Stomach smooth muscle (tissue), 2 donors: Measurements from ENCODE around the gene ASCL1.

Source experiments
- H3K27ac ChIP-seq: one replicate; pipeline ENCODE4 v1.7.0; 2013; ENCODE audit warnings: mild to moderate bottlenecking, low read length, inconsistent platforms
- H3K27me3 ChIP-seq, 2 donors: one replicate each; pipeline ENCODE4 v1.7.0; 2013; ENCODE audit warnings: low read length in 2 of 2; ENCODE audit not compliant: insufficient read depth in 2 of 2, control insufficient read depth in 1 of 2
- H3K36me3 ChIP-seq, 2 donors: one replicate each; pipeline ENCODE4 v1.7.0; 2013; ENCODE audit warnings: low read length in 2 of 2; ENCODE audit not compliant: control insufficient read depth in 2 of 2, insufficient read depth in 2 of 2
- H3K4me1 ChIP-seq: one replicate; pipeline ENCODE4 v1.7.0; 2013; ENCODE audit warnings: low read length; ENCODE audit not compliant: control insufficient read depth, insufficient read depth
- H3K4me3 ChIP-seq, 2 donors: one replicate each; pipeline ENCODE4 v1.7.0; 2013; ENCODE audit warnings: low read length in 2 of 2
- H3K9ac ChIP-seq, 2 donors: one replicate each; pipeline ENCODE4 v1.7.0; 2013; ENCODE audit warnings: low read length in 2 of 2, mild to moderate bottlenecking in 1 of 2
- H3K9me3 ChIP-seq, 2 donors: one replicate each; pipeline ENCODE4 v1.7.0; 2013; ENCODE audit warnings: low read length in 2 of 2; ENCODE audit not compliant: control insufficient read depth in 2 of 2
- donor health status: healthy.
- donor health status: Pancreatic carcinoma.

ASCL1 gene

DNA sequence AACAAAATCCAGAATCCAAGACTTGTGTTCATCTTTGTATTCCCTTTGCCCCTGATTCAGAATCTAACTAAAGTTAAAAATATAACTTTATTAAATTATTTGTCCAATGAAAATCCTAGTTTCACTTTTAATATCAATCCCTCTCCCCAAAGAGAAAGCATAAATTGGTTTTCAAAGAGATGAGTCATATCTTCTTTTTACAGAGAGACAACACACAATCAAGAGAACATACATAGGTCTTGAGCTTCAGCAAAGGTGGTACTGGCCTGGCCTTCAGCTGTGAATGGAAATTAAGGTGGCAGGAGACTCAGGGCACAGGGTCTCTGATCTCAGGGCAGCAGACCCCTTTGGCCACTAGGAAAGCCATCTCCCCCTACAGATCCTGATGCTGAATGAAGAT lies 4.3 kb upstream of the ASCL1 start:
- H3K9ac ChIP-seq = no peak overlapping the region
- no peaks in the 10 kb centered on the region for H3K9me3 ChIP-seq
- no peak overlapping the region for H3K27ac ChIP-seq
- H3K4me3 ChIP-seq = no peak overlapping the region
- no peaks in the 10 kb centered on the region for H3K36me3 ChIP-seq
- peaks cover 52 to 58% of the 10 kb centered on the region in 2 donors for H3K27me3 ChIP-seq
- H3K4me1 ChIP-seq = no peaks in the 10 kb centered on the region

GRCh38 chr12:102954134-102954533 lies 3.3 kb upstream of the ASCL1 start:
- no peaks in the 10 kb centered on the region for H3K4me1 ChIP-seq
- H3K27ac ChIP-seq = no peak overlapping the region
- H3K9ac ChIP-seq = no peak overlapping the region
- no peaks in the 10 kb centered on the region for H3K9me3 ChIP-seq
- H3K4me3 ChIP-seq = no peak overlapping the region
- peaks cover 57 to 61% of the 10 kb centered on the region in 2 donors for H3K27me3 ChIP-seq
- no peaks in the 10 kb centered on the region for H3K36me3 ChIP-seq

DNA sequence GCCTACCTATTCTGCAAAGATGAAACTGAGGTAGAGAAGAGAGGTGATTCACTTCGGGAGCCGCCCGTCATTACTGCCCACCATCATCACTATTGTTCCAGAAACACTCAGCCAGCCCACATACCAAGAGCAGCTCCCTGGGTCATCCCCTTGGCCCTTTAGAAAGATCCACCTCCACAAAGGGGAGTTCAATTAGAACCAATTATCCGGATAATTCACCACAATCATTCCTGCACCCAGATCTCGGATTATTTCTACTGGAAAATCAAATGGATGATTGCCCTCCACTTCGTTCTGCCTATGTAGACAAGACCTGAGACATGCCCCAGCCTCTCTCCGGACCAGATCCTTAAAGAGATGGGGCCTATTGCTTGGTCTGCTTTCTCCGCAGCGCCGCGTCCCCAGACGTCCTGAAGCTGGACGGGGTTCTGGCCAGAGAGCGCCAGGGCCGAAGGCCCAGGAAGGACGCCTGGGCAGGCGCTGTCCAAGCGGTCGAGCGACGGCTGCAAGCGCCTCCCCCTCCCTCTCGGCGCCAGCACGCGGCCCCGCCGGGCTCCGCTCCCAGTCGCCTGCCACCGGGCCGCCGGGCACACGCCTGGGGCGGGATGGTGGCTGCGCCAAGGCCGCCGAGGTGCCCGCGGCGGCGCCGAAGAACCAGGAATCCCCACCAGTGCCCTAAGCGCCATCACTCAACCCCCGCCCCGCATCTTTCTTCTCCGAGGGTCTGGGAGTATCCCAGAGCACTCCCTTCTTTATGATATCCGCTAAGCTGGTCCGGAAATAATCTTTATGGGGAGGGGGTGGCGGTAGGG lies 1.3 kb upstream of the ASCL1 start:
- H3K9me3 ChIP-seq = no peaks in the 10 kb centered on the region
- H3K27ac ChIP-seq = no peak overlapping the region
- no peaks in the 10 kb centered on the region for H3K4me1 ChIP-seq
- peaks cover 50 to 69% of the 10 kb centered on the region in 2 donors for H3K27me3 ChIP-seq
- peak overlapping the region in 1 of 2 donors; percentile 16 for H3K4me3 ChIP-seq
- H3K36me3 ChIP-seq = no peaks in the 10 kb centered on the region
- no peak overlapping the region for H3K9ac ChIP-seq

DNA sequence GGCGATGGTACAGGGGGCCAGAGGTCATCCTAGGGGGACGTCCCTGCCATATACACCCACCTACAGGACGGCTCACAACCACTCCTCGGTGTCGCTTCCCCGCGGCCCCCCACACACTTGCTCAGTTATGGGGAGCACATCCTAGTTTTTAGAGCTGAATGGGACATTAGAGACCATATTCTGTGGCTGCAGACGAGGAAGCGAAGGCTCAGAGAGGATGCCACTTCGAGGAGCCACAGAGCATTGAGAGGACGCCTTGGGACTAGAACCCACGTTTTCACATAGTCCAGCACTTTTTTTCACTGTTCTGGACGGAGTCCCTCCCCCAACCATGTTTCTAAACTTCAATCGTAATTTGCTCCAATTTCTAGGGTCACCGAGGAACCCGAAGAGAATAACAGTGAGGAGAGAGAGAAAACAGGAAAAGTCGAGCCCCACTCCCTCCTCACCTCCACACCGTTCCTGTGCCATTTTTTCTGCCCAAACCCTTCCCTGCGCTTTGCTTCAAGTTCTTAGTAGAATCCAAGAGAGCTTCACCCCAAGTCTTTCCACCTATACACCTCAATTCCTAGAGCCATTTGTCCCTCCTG lies 641 bp upstream of the ASCL1 start:
- Histone ChIP-seq H3K36me3 (no peaks in the 10 kb centered on the region), H3K9me3 (no peaks in the 10 kb centered on the region), H3K4me3 (no peak overlapping the region), H3K27me3 (peaks cover 54 to 72% of the 10 kb centered on the region in 2 donors), H3K9ac (no peak overlapping the region), H3K4me1 (no peaks in the 10 kb centered on the region), H3K27ac (no peak overlapping the region)

DNA sequence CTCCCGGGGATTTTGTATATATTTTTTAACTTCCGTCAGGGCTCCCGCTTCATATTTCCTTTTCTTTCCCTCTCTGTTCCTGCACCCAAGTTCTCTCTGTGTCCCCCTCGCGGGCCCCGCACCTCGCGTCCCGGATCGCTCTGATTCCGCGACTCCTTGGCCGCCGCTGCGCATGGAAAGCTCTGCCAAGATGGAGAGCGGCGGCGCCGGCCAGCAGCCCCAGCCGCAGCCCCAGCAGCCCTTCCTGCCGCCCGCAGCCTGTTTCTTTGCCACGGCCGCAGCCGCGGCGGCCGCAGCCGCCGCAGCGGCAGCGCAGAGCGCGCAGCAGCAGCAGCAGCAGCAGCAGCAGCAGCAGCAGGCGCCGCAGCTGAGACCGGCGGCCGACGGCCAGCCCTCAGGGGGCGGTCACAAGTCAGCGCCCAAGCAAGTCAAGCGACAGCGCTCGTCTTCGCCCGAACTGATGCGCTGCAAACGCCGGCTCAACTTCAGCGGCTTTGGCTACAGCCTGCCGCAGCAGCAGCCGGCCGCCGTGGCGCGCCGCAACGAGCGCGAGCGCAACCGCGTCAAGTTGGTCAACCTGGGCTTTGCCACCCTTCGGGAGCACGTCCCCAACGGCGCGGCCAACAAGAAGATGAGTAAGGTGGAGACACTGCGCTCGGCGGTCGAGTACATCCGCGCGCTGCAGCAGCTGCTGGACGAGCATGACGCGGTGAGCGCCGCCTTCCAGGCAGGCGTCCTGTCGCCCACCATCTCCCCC lies 777 bp downstream of the ASCL1 start:
- H3K27ac ChIP-seq = no peak overlapping the region
- H3K36me3 ChIP-seq = no peaks in the 10 kb centered on the region
- peak overlapping the region; percentile 49 to 55 for H3K4me3 ChIP-seq
- H3K4me1 ChIP-seq = no peaks in the 10 kb centered on the region
- no peak overlapping the region for H3K9ac ChIP-seq
- H3K27me3 ChIP-seq = peaks cover 63 to 78% of the 10 kb centered on the region in 2 donors
- peaks cover 0 to under 1% of the 10 kb centered on the region in 2 donors for H3K9me3 ChIP-seq

GRCh38 chr12:102958830-102959176 lies 1.3 kb downstream of the ASCL1 start:
- Histone ChIP-seq H3K4me3 (peak overlapping the region; percentile 42 to 55), H3K4me1 (no peaks in the 10 kb centered on the region), H3K36me3 (no peaks in the 10 kb centered on the region), H3K27ac (no peak overlapping the region), H3K9me3 (peaks cover 4 to 6% of the 10 kb centered on the region in 2 donors), H3K27me3 (peaks cover 64 to 83% of the 10 kb centered on the region in 2 donors), H3K9ac (no peak overlapping the region)

DNA sequence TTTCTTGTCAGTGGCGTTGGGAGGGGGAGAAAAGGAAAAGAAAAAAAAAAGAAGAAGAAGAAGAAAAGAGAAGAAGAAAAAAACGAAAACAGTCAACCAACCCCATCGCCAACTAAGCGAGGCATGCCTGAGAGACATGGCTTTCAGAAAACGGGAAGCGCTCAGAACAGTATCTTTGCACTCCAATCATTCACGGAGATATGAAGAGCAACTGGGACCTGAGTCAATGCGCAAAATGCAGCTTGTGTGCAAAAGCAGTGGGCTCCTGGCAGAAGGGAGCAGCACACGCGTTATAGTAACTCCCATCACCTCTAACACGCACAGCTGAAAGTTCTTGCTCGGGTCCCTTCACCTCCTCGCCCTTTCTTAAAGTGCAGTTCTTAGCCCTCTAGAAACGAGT lies 1.9 kb downstream of the ASCL1 start:
- Histone ChIP-seq H3K4me3 (no peak overlapping the region), H3K36me3 (no peaks in the 10 kb centered on the region), H3K9ac (no peak overlapping the region), H3K27me3 (peaks cover 61 to 86% of the 10 kb centered on the region in 2 donors), H3K4me1 (no peaks in the 10 kb centered on the region), H3K27ac (no peak overlapping the region), H3K9me3 (peaks cover 5 to 8% of the 10 kb centered on the region in 2 donors)

- no peaks in the 10 kb centered on the region for H3K36me3 ChIP-seq
- peaks cover 54 to 83% of the 10 kb centered on the region in 2 donors for H3K27me3 ChIP-seq
- H3K4me1 ChIP-seq = peaks cover 4% of the 10 kb centered on the region
- no peak overlapping the region for H3K4me3 ChIP-seq
- no peak overlapping the region for H3K9ac ChIP-seq
- peaks cover 5 to 8% of the 10 kb centered on the region in 2 donors for H3K9me3 ChIP-seq
- H3K27ac ChIP-seq = no peak overlapping the region
Observed at GRCh38 chr12:102960766-102961465, 3.4 kb downstream of the ASCL1 start.

GRCh38 chr12:102961466-102961855 lies 4.0 kb downstream of the ASCL1 start:
- Histone ChIP-seq H3K4me1 (peaks cover 4% of the 10 kb centered on the region), H3K27ac (no peak overlapping the region), H3K9ac (no peak overlapping the region), H3K36me3 (no peaks in the 10 kb centered on the region), H3K4me3 (no peak overlapping the region), H3K9me3 (peaks cover 5 to 8% of the 10 kb centered on the region in 2 donors), H3K27me3 (peaks cover 51 to 83% of the 10 kb centered on the region in 2 donors)

DNA sequence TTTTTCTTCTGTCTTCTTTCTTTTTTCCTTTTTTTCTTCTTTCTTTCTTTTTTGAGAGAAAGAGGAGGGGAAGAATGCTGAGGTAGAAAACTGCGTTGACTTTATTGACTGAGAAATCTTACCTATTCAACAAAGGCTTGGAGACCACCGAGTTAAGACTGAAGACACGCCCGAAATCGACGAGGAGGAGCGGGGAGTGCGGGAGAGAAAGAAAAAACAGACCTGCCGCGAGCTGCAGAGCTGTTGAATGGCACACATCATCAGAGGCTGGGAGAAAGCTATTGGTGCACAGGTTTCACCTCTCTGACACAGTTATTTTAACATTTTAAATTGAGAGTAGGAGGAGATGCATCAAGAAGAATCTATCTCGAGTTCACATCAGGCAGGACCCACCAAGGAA lies 5.1 kb downstream of the ASCL1 start:
- Histone ChIP-seq H3K36me3 (no peaks in the 10 kb centered on the region), H3K27me3 (peaks cover 47 to 79% of the 10 kb centered on the region in 2 donors), H3K9me3 (peaks cover 5 to 8% of the 10 kb centered on the region in 2 donors), H3K4me3 (no peak overlapping the region), H3K27ac (no peak overlapping the region), H3K9ac (no peak overlapping the region), H3K4me1 (peaks cover 4% of the 10 kb centered on the region)
